Pancreas (tissue), 10 donors: ENCODE measurements around the gene SLC50A1. TPM values are rescaled to one million over a fixed set of nuclear protein-coding genes. Genes with fewer than 3 reads are reported as not detected.

Experiments
- ATAC-seq, 4 donors: fragments of 200-7000 bp; cut with Tn5 transposase; one replicate each; pipeline versions ENCODE4 v1.8.0 to v1.9.1; 2020; ENCODE audit warnings: mild to moderate bottlenecking in 4 of 4, moderate library complexity in 4 of 4
- DNase-seq, 6 donors: peaks; one replicate each; pipeline ENCODE4 v3.0.0-alpha.2; 2020
- FAIRE-seq: peaks from 2 replicates; lab custom pipeline; 2012; peaks lifted over from hg19 to GRCh38; lab: Jason Lieb, UNC
- H3K27ac ChIP-seq, 4 donors: fragments of 200-600 bp; sonication (generic); 1 replicate in 3 of 4; 2 replicates in 1 of 4; pipeline versions ENCODE4 v1.5.0 to v1.8.0; 2020
- H3K27me3 ChIP-seq, 4 donors: fragments of 200-600 bp; one replicate each; pipeline ENCODE4 v1.8.0; 2021
- H3K36me3 ChIP-seq, 3 donors: fragments of 200-600 bp; sonication (generic) in 1 of 3; one replicate each; pipeline versions ENCODE4 v1.5.0 to v1.8.0; 2020 to 2021
- H3K4me1 ChIP-seq, 3 donors: fragments of 200-600 bp; one replicate each; pipeline ENCODE4 v1.8.0; 2021
- H3K4me3 ChIP-seq, 4 donors: fragments of 200-600 bp; sonication (generic) in 2 of 4; one replicate each; pipeline versions ENCODE4 v1.5.0 to v1.8.0; 2020 to 2021
- H3K9me3 ChIP-seq, 4 donors: fragments of 200-600 bp; one replicate each; pipeline ENCODE4 v1.8.0; 2021
- WGBS, 2 donors: extraction: QIAGEN DNeasy Blood & Tissue Kit; methylation state at CpG; one replicate each; pipeline ENCODE4 v1.1.7; 2013; 5-methylcytosine and 5-hydroxymethylcytosine counted together
- intact Hi-C, 3 donors: fragments of 100-400 bp; cut with DNase I; formaldehyde crosslinking; loops; one replicate each; pipeline versions ENCODE4 v1.11.1 to v1.14.2; 2022
- polyA plus RNA-seq, 2 donors: library from polyadenylated mRNA; stranded (reverse); fragments of 200-250 nt; gene quantifications; one replicate each; pipeline ENCODE4 v1.2.3, GENCODE V29; 2013
- total RNA-seq, 6 donors: library from RNA; stranded (reverse); fragmentation: NEBNext Ultra II Directional in 4 of 6; extraction: Animal tissue kit (Norgen Biotek cat#: 25700) in 4 of 6; gene quantifications; one replicate each; pipeline versions ENCODE4 v1.2.1 to v1.2.4, GENCODE V29; 2021 to 2023
- TF ChIP-seq, protein P1 (sequence below), 4 donors: fragments of 200-600 bp; sonication (generic) in 3 of 4; IDR thresholded peaks; one replicate each; pipeline versions ENCODE4 v1.5.0 to v1.8.0; 2021; ENCODE audit warnings: antibody characterized with exemption in 4 of 4
- donor health status: healthy with polysubstance abuse.
- donor health status: DM: no; HTN: no; CAD: no; lungs with moderate emphysema.
- donor health status: DM: no; HTN: no; CAD: no.
- donor health status: control.
- donor health status: control.
- donor health status: Bipolar disorder and iron deficiency.
- donor health status: DM: yes; HTN: yes; CAD: no.
- donor health status: DM: no; HTN: no; CAD: no.
- donor health status: DM: no; HTN: no; CAD: no.
- donor health status: DM: yes; HTN: yes; CAD: no.

Gene SLC50A1
- total and polyA plus RNA-seq, 8 donors = 18.7 to 33.3 (median 29.4) TPM

- Histone ChIP-seq H3K4me1 (peaks cover 28 to 34% (median 31%) of the 10 kb centered on the region in 3 donors), H3K4me3 (no peak overlapping the region), H3K36me3 (no peaks in the 10 kb centered on the region), H3K27ac (peak overlapping the region; percentile 77 to 88 (median 84)), H3K9me3 (no peaks in the 10 kb centered on the region), H3K27me3 (no peaks in the 10 kb centered on the region)
- intact Hi-C loops = no loop called here
- TF ChIP-seq, protein P1, sequence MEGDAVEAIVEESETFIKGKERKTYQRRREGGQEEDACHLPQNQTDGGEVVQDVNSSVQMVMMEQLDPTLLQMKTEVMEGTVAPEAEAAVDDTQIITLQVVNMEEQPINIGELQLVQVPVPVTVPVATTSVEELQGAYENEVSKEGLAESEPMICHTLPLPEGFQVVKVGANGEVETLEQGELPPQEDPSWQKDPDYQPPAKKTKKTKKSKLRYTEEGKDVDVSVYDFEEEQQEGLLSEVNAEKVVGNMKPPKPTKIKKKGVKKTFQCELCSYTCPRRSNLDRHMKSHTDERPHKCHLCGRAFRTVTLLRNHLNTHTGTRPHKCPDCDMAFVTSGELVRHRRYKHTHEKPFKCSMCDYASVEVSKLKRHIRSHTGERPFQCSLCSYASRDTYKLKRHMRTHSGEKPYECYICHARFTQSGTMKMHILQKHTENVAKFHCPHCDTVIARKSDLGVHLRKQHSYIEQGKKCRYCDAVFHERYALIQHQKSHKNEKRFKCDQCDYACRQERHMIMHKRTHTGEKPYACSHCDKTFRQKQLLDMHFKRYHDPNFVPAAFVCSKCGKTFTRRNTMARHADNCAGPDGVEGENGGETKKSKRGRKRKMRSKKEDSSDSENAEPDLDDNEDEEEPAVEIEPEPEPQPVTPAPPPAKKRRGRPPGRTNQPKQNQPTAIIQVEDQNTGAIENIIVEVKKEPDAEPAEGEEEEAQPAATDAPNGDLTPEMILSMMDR (IDR thresholded peaks at IDR 0.05) = no peak
- peak; percentile 71 to 84 (median 78) for ATAC-seq
- DNase-seq = peak; percentile 80 to 95 (median 88)
- 22 to 25% methylated on average over 21 of the region's 21 CpGs for WGBS, 2 donors
- no peak for FAIRE-seq
These were observed 49.5 kb downstream of the SLC50A1 start for GRCh38 chr1:155184835-155185782.

GRCh38 chr1:155185783-155186066 lies 50.1 kb downstream of the SLC50A1 start:
- intact Hi-C loops = no loop called here
- no peaks in the 10 kb centered on the region for H3K27me3 ChIP-seq
- peaks cover 28 to 34% (median 31%) of the 10 kb centered on the region in 3 donors for H3K4me1 ChIP-seq
- H3K27ac ChIP-seq = peak overlapping the region; percentile 77 to 88 (median 84)
- no peaks in the 10 kb centered on the region for H3K9me3 ChIP-seq
- FAIRE-seq = no peak
- 34 to 36% methylated on average over 6 of the region's 6 CpGs for WGBS, 2 donors
- DNase-seq = peak in 5 of 6 donors; percentile 18 to 60 (median 51)
- H3K36me3 ChIP-seq = no peaks in the 10 kb centered on the region
- H3K4me3 ChIP-seq = no peak overlapping the region
- ATAC-seq = peak in 1 of 4 donors; percentile 0
- TF ChIP-seq, protein P1 (IDR thresholded peaks at IDR 0.05) = no peak

DNA sequence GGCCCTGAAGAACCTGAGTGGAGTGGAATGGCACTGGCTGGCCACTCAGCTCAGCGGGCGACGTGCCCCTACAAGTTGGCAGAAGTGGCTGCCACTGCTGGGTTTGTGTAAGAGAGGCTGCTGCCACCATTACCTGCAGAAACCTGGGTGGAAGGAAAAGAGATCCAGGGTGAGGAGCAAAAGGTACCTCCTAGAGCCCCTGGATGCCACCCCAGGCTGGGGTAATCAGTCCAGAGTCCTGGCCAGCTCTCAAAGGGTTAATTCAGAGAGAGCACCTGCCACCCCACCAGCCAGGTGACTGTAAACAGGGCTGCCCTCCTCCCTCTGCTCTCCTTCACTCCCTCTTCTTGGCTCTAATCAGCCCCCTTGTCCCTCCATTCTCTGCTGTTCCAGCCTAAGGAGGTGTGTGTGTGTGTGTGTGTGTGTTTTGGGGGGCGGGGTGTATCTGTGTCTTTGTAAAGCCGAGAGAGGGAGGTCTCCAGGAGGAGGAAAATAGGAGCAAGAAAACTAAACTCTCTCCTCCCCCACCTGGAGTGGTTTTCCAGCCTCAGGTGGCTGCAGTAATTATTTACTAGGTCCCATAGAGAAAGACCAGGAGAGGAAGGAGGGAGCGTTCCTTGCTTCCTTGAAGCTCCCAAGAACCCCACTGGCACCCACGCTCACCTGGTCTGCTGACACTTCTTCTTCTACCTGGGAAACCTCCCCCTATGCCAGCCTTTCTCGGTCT lies 50.6 kb downstream of the SLC50A1 start:
- 18 to 30% methylated on average over 8 of the region's 8 CpGs for WGBS, 2 donors
- no peak for FAIRE-seq
- peak overlapping the region; percentile 77 to 88 (median 84) for H3K27ac ChIP-seq
- no peaks in the 10 kb centered on the region for H3K27me3 ChIP-seq
- peaks cover 28 to 34% (median 31%) of the 10 kb centered on the region in 3 donors for H3K4me1 ChIP-seq
- H3K9me3 ChIP-seq = no peaks in the 10 kb centered on the region
- peak overlapping the region in 1 of 4 donors; percentile 11 for H3K4me3 ChIP-seq
- peak; percentile 9 to 47 (median 32) for ATAC-seq
- TF ChIP-seq, protein P1 (IDR thresholded peaks at IDR 0.05) = no peak
- no peaks in the 10 kb centered on the region for H3K36me3 ChIP-seq
- peak in 2 of 6 donors; percentile 35 to 57 for DNase-seq
- intact Hi-C loops = no loop called here

DNA sequence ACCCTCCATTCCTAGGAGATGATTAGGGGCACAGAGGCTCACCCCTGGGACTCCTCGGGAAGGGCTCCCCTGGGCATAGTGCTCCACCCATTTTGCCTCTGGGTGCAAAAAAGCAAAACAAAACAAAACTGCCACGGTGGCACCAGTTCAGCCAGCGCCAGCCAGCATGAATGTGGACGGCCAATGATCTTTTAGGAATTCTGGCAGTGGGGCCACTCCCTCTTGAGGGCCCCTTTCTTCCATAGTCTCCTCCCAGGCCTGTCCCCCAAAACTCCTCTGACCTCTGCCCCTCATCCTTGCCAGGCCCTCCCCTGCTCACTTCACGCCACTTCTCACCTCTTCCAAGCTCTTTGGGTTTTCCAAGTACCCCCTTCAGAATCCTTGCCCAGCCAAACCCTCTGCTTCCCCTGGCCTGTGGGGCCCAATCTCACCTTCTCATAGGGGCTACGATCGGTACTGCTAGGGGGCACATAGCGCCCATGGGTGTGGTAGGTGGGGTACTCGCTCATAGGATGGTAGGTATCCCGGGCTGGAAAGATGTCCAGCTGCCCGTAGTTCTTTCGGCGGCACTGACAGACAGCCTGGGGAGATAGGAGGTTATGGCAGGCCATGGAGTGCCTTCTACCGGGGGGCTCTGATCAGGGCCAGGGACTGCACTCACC lies 51.3 kb downstream of the SLC50A1 start:
- 33 to 45% methylated on average over 14 of the region's 14 CpGs for WGBS, 2 donors
- ATAC-seq (peak in 2 of 4 donors; percentile 2 to 3), FAIRE-seq (no peak), DNase-seq (peak in 2 of 6 donors; percentile 28 to 47)
- Histone ChIP-seq H3K27me3 (no peaks in the 10 kb centered on the region), H3K4me3 (peak overlapping the region in 1 of 4 donors; percentile 11), H3K4me1 (peaks cover 28 to 34% (median 31%) of the 10 kb centered on the region in 3 donors), H3K27ac (peak overlapping the region; percentile 77 to 88 (median 84)), H3K9me3 (no peaks in the 10 kb centered on the region), H3K36me3 (no peaks in the 10 kb centered on the region)
- intact Hi-C loops = no loop called here
- TF ChIP-seq, protein P1 (IDR thresholded peaks at IDR 0.05) = no peak
